HFF-Myc (cell line): ENCODE measurements around the gene RPE.

Experiments
- DNase-seq: peaks from one replicate; pipeline ENCODE4 v3.0.0-alpha.2; 2011; ENCODE audit warnings: low read depth; ENCODE audit errors: extremely low read depth
- H3K4me3 ChIP-seq: replicated peaks from 2 replicates; pipeline ENCODE4 v1.5.1; 2011; ENCODE audit warnings: low read depth, mild to moderate bottlenecking, control low read depth, low read length
- CTCF ChIP-seq: IDR thresholded peaks from 2 replicates; pipeline ENCODE4 v1.5.1; 2012; ENCODE audit warnings: mild to moderate bottlenecking, low read depth, low read length, control low read depth; ENCODE audit errors: missing control alignments

The RPE gene

GRCh38 chr2:210038078-210038477, 35.6 kb downstream of the RPE start:
- no peak for DNase-seq
- TF ChIP-seq CTCF = no peak
- no peak overlapping the region for H3K4me3 ChIP-seq

GRCh38 chr2:210046851-210047500, 44.5 kb downstream of the RPE start:
- no peak for DNase-seq
- H3K4me3 ChIP-seq = no peak overlapping the region
- TF ChIP-seq CTCF = no peak

- H3K4me3 ChIP-seq = no peak overlapping the region
- TF ChIP-seq CTCF = no peak
- DNase-seq = no peak
Measured at GRCh38 chr2:210049831-210050230, 47.4 kb downstream of the RPE start.

- no peak for DNase-seq
Measured at GRCh38 chr2:210050885-210051284, 48.4 kb downstream of the RPE start.

GRCh38 chr2:210054696-210055095, 52.3 kb downstream of the RPE start:
- DNase-seq = no peak
- no peak for TF ChIP-seq CTCF
- no peak overlapping the region for H3K4me3 ChIP-seq

More at GRCh38 chr2:210050885-210051284, 48.4 kb downstream of the RPE start:
- H3K4me3 ChIP-seq = no peak overlapping the region
- no peak for TF ChIP-seq CTCF

GRCh38 chr2:210055825-210056224, 53.4 kb downstream of the RPE start:
- no peak for DNase-seq
- no peak for TF ChIP-seq CTCF
- no peak overlapping the region for H3K4me3 ChIP-seq

- no peak for TF ChIP-seq CTCF
- no peak for DNase-seq
- H3K4me3 ChIP-seq = no peak overlapping the region
Measured at GRCh38 chr2:210063306-210063705, 60.9 kb downstream of the RPE start.
